Thymus (tissue), 14 donors: ENCODE measurements around the gene AADAT. TPM values are rescaled to one million over a fixed set of nuclear protein-coding genes. Genes with fewer than 3 reads are reported as not detected.
A peak's percentile ranks its signal among the peaks of the same experiment; 100 is the strongest.

ENCODE experiments used
- DNase-seq, 9 donors: peaks; one replicate each; pipeline ENCODE4 v3.0.0-alpha.2; 2013; ENCODE audit warnings: low spot score in 9 of 9, low read depth in 6 of 9, missing footprints in 1 of 9
- H3K27ac ChIP-seq, 2 donors: one replicate each; pipeline ENCODE4 v1.5.1; 2013; ENCODE audit warnings: control low read depth in 1 of 2, low read depth in 1 of 2, low read length in 1 of 2, mild to moderate bottlenecking in 1 of 2, moderate library complexity in 1 of 2
- H3K27me3 ChIP-seq, 2 donors: one replicate each; pipeline ENCODE4 v1.5.1; 2013; ENCODE audit warnings: low read length in 1 of 2; ENCODE audit not compliant: control insufficient read depth in 2 of 2, insufficient read depth in 1 of 2
- H3K36me3 ChIP-seq, 2 donors: one replicate each; pipeline ENCODE4 v1.5.1; 2013; ENCODE audit warnings: low read length in 1 of 2, mild to moderate bottlenecking in 1 of 2, moderate library complexity in 1 of 2; ENCODE audit not compliant: control insufficient read depth in 2 of 2, insufficient read depth in 2 of 2
- H3K4me1 ChIP-seq, 2 donors: one replicate each; pipeline ENCODE4 v1.5.1; 2013; ENCODE audit warnings: low read length in 2 of 2; ENCODE audit not compliant: control insufficient read depth in 2 of 2, insufficient read depth in 2 of 2
- H3K4me3 ChIP-seq, 2 donors: one replicate each; pipeline ENCODE4 v1.5.1; 2013; ENCODE audit warnings: low read length in 2 of 2, control low read depth in 1 of 2, mild to moderate bottlenecking in 1 of 2
- H3K9me3 ChIP-seq, 2 donors: one replicate each; pipeline ENCODE4 v1.5.1; 2013; ENCODE audit warnings: low read length in 1 of 2, mild to moderate bottlenecking in 1 of 2; ENCODE audit not compliant: control insufficient read depth in 2 of 2, insufficient read depth in 1 of 2
- WGBS: extraction: QIAGEN DNeasy Blood & Tissue Kit; methylation state at CpG from one replicate; pipeline ENCODE4 v1.1.7; 2013; 5-methylcytosine and 5-hydroxymethylcytosine counted together
- long read RNA-seq, 10 donors: transcript quantifications; one replicate each; lab custom pipeline, GENCODE V29; 2026
- polyA plus RNA-seq: library from polyadenylated mRNA; stranded (reverse); fragments of 200-250 nt; gene quantifications from one replicate; pipeline ENCODE4 v1.2.3, GENCODE V29; 2013
- total RNA-seq: library from RNA; stranded (reverse); fragments of 120-200 nt; gene quantifications from one replicate; pipeline ENCODE4 v1.2.4, GENCODE V29; 2013
- donor health status: healthy.

Gene AADAT
- total RNA-seq (1.7 TPM), polyA plus RNA-seq (3.3 TPM)
- long read RNA-seq, donor 1 = 0 reads
- long read RNA-seq, donor 2 = 0 reads
- long read RNA-seq, donor 3 = 0 reads
- long read RNA-seq, donor 4 = 0 reads
- long read RNA-seq, donor 5, partial matches to known transcripts = 0 of 1 reads
- long read RNA-seq, donor 5, other reads (novel, unspliced or antisense) = 0 of 1 reads
- long read RNA-seq, donor 6 = 0 reads
- long read RNA-seq, donor 7 = 0 reads
- long read RNA-seq, donor 8 = 0 reads
- long read RNA-seq, donor 9 = 0 reads
- long read RNA-seq, donor 10 = 0 reads

DNA sequence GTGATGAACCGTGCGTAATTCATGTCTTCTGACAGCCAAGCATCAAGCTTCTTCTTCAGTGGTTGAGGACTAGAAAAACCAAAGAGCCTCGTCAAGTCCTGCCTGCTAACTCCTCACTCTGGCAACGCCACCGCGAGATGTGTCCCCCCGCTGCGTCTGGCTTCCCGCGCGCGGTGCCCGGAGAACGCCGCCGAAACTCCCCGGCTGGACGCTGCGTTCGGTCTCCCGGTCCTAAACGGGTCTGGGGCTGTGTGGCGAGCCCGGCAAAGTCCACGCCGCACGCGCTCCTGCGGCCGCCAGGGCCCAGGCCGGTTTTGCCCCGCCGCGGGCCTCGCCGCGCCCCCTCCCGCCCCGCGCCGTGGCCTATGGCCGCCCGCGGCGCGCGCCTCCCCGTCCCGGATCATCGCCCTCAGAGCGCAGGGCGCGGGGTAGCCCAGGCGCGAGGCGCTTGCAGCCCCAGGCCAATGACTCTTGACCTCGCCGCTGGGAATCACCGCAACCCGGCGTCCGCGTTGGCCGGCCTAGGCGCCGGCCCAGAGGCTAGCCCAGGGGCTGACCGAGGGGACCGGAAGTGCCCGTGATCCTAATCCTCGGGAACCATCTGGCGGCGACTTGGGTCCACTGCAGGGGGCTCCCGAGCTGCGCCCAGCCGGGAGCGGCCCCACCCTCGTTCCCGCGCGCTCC, at the start of gene AADAT:
Gene AADAT (minus strand): TSS at position 289 of the 684 bp plus-strand sequence. CDS start 266 bp downstream, at position 23.
- H3K27me3 ChIP-seq = peaks cover 0 to 11% of the 10 kb centered on the region in 2 donors
- H3K9me3 ChIP-seq = no peaks in the 10 kb centered on the region
- H3K4me3 ChIP-seq = peak within 1 kb of the TSS; percentile 62 to 80
- H3K4me1 ChIP-seq = peaks cover 5 to 7% of the 10 kb centered on the region in 2 donors
- H3K27ac ChIP-seq = no peak within 1 kb of the TSS
- H3K36me3 ChIP-seq = no peaks in the 10 kb centered on the region
- DNase-seq = peak in 7 of 9 donors; percentile 15 to 67 (median 30)
- under 1% methylated on average over 80 of the region's 80 CpGs for WGBS

DNA sequence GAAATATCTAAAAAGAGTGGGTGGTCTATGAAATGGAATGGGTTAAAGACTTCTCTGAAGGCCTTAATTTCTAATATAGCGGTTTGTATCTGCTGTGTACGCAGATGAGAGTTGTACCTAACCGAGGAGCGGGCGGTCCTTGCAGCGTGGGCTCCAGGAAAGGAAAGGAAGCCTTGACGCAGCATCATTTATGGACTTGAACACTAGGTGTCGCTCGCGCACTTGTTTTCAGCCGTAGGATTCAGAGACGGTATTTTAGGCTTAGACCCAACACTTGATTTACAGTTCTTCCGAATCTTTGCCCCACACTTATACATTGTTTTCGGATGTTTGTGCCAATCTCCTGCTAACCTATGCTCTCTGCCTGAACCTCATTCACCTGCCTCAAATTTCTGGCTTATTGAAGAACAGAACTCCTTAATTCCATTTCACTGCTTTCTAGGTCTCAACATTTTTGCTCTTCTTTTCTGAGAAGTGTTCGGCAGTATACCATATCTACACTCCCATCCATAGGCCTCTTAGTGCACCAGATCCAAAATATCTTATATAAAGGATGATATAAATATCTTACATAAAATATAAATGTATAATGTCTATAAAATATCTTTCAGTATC, 48.9 kb upstream of the AADAT start:
- Histone ChIP-seq H3K4me1 (no peaks in the 10 kb centered on the region), H3K9me3 (no peaks in the 10 kb centered on the region), H3K27me3 (no peaks in the 10 kb centered on the region), H3K4me3 (no peak overlapping the region), H3K27ac (no peak overlapping the region), H3K36me3 (no peaks in the 10 kb centered on the region)
- DNase-seq = peak; percentile 37 to 87 (median 66)
- 13% methylated on average over 15 of the region's 15 CpGs for WGBS

DNA sequence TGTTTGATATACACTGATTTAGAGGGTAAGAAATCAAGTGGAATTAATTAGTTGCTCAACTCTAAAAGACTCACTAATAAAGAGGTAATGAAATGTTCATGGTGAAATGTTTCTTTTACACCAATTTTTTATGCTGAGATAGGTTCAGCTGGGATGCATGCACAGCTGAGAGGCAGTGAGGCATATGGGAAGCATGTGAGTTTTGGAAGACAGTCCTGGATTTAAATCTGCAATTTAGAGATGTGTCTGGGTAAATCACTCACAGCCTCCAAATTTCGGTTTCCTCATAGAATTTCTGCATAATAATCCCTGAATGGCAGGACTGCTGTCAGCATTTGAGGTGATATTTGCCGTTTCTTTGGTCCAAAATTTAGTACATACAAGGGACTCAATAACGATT, 48.2 kb upstream of the AADAT start:
- Histone ChIP-seq H3K36me3 (no peaks in the 10 kb centered on the region), H3K27me3 (no peaks in the 10 kb centered on the region), H3K4me1 (no peaks in the 10 kb centered on the region), H3K9me3 (peaks cover 0 to 3% of the 10 kb centered on the region in 2 donors), H3K4me3 (no peak overlapping the region), H3K27ac (no peak overlapping the region)
- DNase-seq = no peak
- 98% methylated on average over 3 of the region's 3 CpGs for WGBS

DNA sequence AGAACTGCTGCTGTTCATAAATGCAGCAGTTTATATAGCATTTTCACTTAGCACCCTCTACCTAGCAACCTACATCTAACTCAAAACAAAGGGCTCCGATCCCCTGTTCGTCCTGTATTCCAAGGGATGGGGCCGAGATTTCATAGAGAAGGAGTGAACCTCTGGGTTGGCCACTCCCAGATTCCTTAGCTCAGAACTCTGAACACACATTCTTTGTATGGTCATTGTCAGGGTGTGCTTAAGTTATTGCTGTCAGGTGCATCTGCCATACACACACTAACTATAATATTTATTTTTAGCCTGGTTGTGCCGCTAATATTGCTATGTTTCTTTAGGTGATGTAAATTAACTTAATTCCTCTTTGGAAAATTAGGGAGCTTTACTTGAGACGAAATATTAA, 47.7 kb upstream of the AADAT start:
- no peaks in the 10 kb centered on the region for H3K4me1 ChIP-seq
- H3K4me3 ChIP-seq = no peak overlapping the region
- no peak for DNase-seq
- H3K27me3 ChIP-seq = no peaks in the 10 kb centered on the region
- H3K9me3 ChIP-seq = peaks cover 0 to 3% of the 10 kb centered on the region in 2 donors
- 86% methylated on average over 5 of the region's 5 CpGs for WGBS
- H3K36me3 ChIP-seq = no peaks in the 10 kb centered on the region
- H3K27ac ChIP-seq = no peak overlapping the region

DNA sequence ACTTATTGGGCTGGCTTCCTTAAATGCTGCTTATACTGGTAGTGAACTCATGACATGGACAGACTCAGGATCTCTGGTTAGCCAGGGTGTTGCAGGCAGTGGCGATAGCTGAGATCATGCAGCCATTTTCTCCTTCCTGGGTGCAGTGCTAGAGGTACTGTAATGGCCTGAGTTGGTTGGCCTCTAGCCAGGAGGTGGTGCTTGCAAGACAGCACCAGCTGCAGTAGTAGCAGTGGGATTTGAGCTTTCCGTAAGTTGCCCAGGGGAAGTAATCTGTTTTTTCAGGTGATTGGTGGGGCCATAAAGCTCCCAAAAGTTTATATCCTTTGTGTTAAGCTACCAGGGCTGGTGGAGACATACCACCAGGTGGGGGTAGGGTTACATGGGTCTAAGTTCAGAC, 45.1 kb upstream of the AADAT start:
- Histone ChIP-seq H3K4me1 (no peaks in the 10 kb centered on the region), H3K36me3 (no peaks in the 10 kb centered on the region), H3K27me3 (no peaks in the 10 kb centered on the region), H3K9me3 (peaks cover 0 to 3% of the 10 kb centered on the region in 2 donors), H3K4me3 (no peak overlapping the region), H3K27ac (no peak overlapping the region)
- no peak for DNase-seq
- 96% methylated on average over 2 of the region's 2 CpGs for WGBS

DNA sequence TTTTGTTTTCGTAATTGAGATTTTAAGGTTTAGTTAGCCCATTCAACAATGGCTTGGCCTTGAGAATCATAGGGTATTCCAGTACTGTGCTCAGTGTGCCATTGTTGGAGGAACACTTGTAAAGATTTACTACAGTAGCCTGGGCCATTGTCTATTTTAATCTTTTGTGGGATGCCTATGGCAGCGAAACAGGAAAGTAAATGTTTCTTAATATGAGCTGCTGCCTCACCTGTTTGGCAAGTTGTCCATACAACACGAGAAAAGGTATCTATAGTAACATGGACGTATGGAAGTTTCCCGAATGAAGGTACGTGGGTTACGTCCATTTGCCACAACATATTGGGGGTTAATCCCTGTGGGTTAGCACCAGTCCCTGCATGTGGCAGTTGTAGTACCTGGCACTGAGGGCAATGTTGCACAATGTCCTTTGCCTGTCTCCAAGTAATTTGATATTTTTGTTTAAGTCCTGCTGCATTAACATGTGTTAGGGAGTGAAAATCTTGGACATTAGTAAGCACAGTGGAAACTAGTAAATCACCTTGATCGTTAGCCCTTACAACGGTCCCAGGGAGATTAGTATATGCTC, 38.6 kb upstream of the AADAT start:
- Histone ChIP-seq H3K9me3 (peaks cover 0 to 3% of the 10 kb centered on the region in 2 donors), H3K27me3 (no peaks in the 10 kb centered on the region), H3K27ac (no peak overlapping the region), H3K36me3 (no peaks in the 10 kb centered on the region), H3K4me1 (no peaks in the 10 kb centered on the region), H3K4me3 (no peak overlapping the region)
- no peak for DNase-seq
- 92% methylated on average over 9 of the region's 9 CpGs for WGBS

DNA sequence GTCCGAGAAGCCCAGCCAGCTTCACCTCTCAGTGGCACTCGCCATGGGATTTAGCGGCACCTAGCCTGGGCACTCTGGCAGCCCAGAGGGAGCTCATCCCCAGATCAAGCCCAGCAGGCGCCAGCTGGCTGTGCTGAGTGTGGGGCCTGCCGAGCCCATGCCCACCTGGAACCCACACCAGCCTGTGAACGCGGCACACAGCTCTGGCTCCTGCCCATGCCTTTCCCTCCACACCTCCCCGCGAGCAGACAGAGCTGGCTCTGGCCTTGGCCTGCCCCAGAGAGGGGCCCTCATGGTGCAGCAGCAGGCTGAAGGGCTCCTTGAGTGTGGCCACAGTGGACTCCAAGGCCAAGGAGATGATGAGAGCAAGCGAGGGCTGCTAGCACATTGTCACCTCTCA, 38.0 kb upstream of the AADAT start:
- no peaks in the 10 kb centered on the region for H3K4me1 ChIP-seq
- no peak overlapping the region for H3K4me3 ChIP-seq
- H3K27ac ChIP-seq = no peak overlapping the region
- no peaks in the 10 kb centered on the region for H3K36me3 ChIP-seq
- DNase-seq = no peak
- no peaks in the 10 kb centered on the region for H3K27me3 ChIP-seq
- H3K9me3 ChIP-seq = no peaks in the 10 kb centered on the region
- WGBS = 97% methylated on average over 10 of the region's 10 CpGs

DNA sequence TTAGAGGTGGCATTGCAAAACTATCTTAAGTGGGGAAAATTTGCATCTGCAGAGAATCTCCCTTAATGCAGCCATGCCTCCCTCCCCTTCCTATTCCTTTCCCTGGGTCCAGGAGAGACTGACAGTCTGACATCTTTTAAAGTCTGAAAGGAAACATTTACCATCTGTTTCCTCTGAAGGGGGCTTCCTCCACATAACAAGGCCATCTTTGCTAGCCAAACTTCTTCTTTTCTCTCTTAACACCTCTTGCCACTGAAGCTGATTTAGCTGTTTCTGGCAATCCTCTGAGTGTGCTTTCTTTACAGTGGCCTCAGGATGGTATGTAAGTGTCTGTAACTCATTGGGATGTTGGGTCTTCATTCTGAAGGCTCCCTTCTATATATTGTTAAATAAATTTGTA, 34.6 kb upstream of the AADAT start:
- no peak for DNase-seq
- Histone ChIP-seq H3K27me3 (no peaks in the 10 kb centered on the region), H3K9me3 (no peaks in the 10 kb centered on the region)

DNA sequence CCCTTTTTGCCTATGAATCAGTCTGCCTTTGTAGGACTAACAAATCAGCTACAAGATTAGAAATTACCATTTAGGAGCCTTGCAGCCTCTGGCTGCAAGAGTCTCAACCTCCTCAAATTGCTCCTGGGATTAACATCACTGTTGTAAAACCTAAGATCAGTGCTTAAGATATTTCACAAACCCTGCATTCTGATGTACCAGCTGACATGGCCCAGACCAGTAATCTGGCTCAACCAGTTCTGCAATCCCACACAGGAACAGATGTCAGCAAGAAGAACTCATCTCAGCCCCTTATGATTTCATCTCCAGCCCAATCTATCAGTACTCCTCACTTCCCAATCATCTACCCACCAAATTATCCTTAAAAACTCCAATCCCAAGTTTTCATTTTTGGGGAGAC, 32.5 kb upstream of the AADAT start:
- no peaks in the 10 kb centered on the region for H3K36me3 ChIP-seq
- H3K4me1 ChIP-seq = no peaks in the 10 kb centered on the region
- no peaks in the 10 kb centered on the region for H3K9me3 ChIP-seq
- H3K27ac ChIP-seq = no peak overlapping the region
- no peaks in the 10 kb centered on the region for H3K27me3 ChIP-seq
- H3K4me3 ChIP-seq = no peak overlapping the region
- no peak for DNase-seq

More for the DNA sequence above, 34.6 kb upstream of the AADAT start:
- Histone ChIP-seq H3K27ac (no peak overlapping the region), H3K36me3 (no peaks in the 10 kb centered on the region), H3K4me1 (no peaks in the 10 kb centered on the region), H3K4me3 (no peak overlapping the region)
